Measurements from ENCODE around the gene NME7.

Gene NME7

DNA sequence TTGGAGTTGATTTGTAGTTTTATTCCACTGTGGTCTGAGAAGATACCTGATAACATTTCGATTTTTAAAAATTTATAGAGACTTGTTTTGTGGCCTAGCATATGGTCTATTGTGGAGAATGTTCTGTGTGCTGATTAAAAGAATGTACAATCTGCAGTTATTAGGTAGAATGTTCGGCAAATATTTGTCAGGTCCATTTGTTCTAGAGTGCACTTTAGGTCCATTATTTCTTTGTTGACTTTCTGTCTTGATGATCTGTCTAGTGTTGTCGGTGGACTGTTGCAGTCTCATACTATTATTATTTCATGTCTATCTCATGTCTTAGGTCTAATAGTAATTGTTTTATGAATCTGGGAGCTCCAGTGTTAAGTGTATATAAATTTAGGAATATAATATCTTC, 116.8 kb downstream of the NME7 start:
- no peak overlapping the region for H3K27ac ChIP-seq
- ChIA-PET POLR2A (ENCODE audit: low non-redundant PET) (no interaction called here), CTCF (no interaction called here)
- no peak for DNase-seq (ENCODE audit: low spot score)
- TF ChIP-seq, protein P1, sequence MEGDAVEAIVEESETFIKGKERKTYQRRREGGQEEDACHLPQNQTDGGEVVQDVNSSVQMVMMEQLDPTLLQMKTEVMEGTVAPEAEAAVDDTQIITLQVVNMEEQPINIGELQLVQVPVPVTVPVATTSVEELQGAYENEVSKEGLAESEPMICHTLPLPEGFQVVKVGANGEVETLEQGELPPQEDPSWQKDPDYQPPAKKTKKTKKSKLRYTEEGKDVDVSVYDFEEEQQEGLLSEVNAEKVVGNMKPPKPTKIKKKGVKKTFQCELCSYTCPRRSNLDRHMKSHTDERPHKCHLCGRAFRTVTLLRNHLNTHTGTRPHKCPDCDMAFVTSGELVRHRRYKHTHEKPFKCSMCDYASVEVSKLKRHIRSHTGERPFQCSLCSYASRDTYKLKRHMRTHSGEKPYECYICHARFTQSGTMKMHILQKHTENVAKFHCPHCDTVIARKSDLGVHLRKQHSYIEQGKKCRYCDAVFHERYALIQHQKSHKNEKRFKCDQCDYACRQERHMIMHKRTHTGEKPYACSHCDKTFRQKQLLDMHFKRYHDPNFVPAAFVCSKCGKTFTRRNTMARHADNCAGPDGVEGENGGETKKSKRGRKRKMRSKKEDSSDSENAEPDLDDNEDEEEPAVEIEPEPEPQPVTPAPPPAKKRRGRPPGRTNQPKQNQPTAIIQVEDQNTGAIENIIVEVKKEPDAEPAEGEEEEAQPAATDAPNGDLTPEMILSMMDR (conservative IDR thresholded peaks at IDR 0.05; ENCODE audit: low read depth): no peak

DNA sequence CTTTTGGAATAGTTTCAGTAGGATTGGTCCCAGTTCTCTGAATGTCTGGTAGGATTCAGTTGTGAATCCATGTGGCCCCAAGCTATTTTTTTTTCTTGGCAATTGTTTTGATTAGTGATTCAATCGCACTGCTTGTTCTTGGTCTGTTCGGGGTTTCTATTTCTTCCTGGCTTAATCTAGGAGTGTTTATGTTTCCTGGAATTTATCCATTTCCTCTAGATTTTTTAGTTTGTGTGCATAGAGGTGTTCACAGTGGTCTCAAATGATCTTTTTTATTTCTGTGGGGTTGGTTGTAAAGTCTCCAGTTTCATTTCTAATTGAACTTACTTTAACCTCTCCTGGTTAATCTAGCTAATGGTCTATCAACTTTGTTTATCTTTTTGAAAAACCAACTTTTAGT, 117.6 kb downstream of the NME7 start:
- POLR2A ChIA-PET (ENCODE audit: low non-redundant PET): interaction anchor here (0.6 kb wide), 1 partner anchor 13 kb away, joined by 6 read pairs; no protein-coding TSS in a partner anchor
- no peak for DNase-seq (ENCODE audit: low spot score)
- CTCF ChIA-PET: no interaction called here
- TF ChIP-seq, protein P1 (conservative IDR thresholded peaks at IDR 0.05; ENCODE audit: low read depth): no peak
- H3K27ac ChIP-seq: no peak overlapping the region

DNA sequence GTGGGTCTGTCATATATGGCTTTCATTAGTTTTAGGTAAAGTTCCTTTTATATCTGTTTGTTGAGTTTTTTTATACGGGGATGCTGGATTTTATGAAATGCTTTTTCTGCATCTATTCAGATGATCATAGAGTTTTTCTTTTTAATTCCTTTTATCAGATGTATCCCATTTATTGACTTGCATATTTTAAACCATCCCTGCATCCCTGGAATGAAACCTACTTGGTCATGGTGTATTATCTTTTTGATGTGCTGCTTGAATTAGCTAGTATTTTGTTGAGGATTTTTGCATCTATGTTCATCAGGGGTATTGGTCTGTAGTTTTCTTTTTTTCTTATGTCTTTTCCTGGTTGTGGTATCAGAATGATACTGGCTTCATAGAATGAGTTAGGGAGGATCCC, 118.0 kb downstream of the NME7 start:
- ChIA-PET POLR2A (ENCODE audit: low non-redundant PET) (interaction anchor here (0.6 kb wide), 1 partner anchor 13 kb away, joined by 6 read pairs; no protein-coding TSS in a partner anchor), CTCF (interaction anchor here (0.6 kb wide), 1 partner anchor 81 kb away, joined by 4 read pairs; no protein-coding TSS in a partner anchor)
- no peak overlapping the region for H3K27ac ChIP-seq
- no peak for DNase-seq (ENCODE audit: low spot score)
- TF ChIP-seq, protein P1 (conservative IDR thresholded peaks at IDR 0.05; ENCODE audit: low read depth): no peak

GRCh38 chr1:169245706-169246105, 121.9 kb downstream of the NME7 start:
- TF ChIP-seq, protein P1 (conservative IDR thresholded peaks at IDR 0.05; ENCODE audit: low read depth): no peak
- POLR2A ChIA-PET (ENCODE audit: low non-redundant PET): no interaction called here
- no peak overlapping the region for H3K27ac ChIP-seq
- no peak for DNase-seq (ENCODE audit: low spot score)
- CTCF ChIA-PET: no interaction called here

DNA sequence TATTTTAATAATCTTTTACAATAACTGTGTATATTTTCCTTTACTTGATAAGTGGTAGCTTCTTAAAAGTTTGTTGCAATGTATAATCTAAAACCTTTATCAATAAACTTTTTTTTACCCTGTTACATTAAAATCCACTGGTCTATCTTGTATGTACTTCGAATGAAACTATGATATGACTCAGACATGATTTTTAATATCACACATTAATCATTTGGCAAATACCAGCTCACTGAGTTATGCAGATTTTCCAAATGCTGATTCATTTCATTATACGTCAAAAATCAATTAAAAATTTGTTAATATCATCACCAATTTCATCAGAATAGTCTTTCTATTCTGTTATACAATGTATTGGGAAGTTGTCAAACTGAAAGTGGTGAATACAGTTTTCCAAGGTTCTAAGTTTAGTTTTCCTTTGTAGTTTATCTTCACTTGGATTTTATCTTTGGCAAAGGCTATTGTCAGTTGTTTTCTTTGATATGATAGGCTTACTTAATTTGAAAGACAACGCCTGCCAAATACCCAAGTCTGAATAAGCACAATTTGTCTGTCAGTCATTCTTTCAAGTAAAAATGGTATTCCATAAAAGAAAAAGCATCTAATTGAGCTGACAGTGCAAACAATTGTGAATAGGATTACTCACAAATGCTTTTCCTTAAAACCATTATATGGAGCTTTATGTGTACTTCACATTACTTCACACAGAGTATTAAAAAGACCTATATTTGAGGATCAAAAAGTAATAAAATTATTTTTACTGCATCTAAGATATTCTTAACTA, 127.0 kb downstream of the NME7 start:
- ChIA-PET POLR2A (ENCODE audit: low non-redundant PET) (no interaction called here), CTCF (no interaction called here)
- peak; percentile 9 for DNase-seq (ENCODE audit: low spot score)

DNA sequence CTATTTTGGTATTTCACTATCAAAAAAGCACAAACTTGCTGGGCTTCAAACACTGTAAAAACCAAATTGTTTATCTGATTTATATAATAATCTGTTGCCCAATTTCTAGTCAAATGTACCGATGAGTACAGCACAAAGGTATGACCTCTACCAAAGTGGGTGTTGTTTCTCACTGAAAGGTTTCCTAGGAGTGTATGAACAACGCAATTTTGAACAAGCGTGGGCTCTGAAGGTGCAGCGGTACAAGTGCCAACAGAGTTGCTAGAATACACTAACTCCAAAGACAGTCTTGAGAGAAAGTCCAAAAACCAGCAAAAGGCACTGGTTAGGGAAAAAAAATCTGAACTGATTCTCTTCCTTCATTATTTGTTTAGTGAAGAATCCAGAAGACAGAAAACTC, 130.7 kb downstream of the NME7 start:
- CTCF ChIA-PET: no interaction called here

More for the DNA sequence above, 127.0 kb downstream of the NME7 start:
- TF ChIP-seq, protein P1 (conservative IDR thresholded peaks at IDR 0.05; ENCODE audit: low read depth): no peak
- no peak overlapping the region for H3K27ac ChIP-seq

More for the DNA sequence above, 130.7 kb downstream of the NME7 start:
- no peak overlapping the region for H3K27ac ChIP-seq
- DNase-seq (ENCODE audit: low spot score): no peak
- TF ChIP-seq, protein P1 (conservative IDR thresholded peaks at IDR 0.05; ENCODE audit: low read depth): no peak
- POLR2A ChIA-PET (ENCODE audit: low non-redundant PET): interaction anchor here (0.7 kb wide), 1 partner anchor 13 kb away, joined by 6 read pairs; no protein-coding TSS in a partner anchor
